GM12878 (cell line): Measurements from ENCODE around the gene NOVA2. TPM values are rescaled to one million over a fixed set of nuclear protein-coding genes. Genes with fewer than 3 reads are reported as not detected.

Experiments used
- ATAC-seq: fragments of 200-7000 bp; cut with Tn5 transposase; 3 replicates; pipeline ENCODE4 v1.9.1; 2020; ENCODE audit warnings: mild to moderate bottlenecking, moderate library complexity
- BruUV-seq: library from RNA; stranded (reverse); fragments of 400-500 nt; replicated peaks from 2 replicates; lab custom pipeline; 2021; lab: Mats Ljungman, UMichigan
- CTCF ChIA-PET: fragments of 300-600 bp; sonication (Branson Sonifier 250); formaldehyde crosslinking; extraction: SDS; loops from one replicate; lab custom pipeline; 2021; ENCODE audit warnings: inconsistent platforms; lab: Yijun Ruan, JAX
- POLR2A ChIA-PET: fragments of 350-600 bp; formaldehyde crosslinking; extraction: SDS; loops from one replicate; lab custom pipeline; 2021; ENCODE audit warnings: inconsistent platforms; lab: Charles Lee
- RAD21 ChIA-PET: fragments of 300-600 bp; sonication (Branson Sonifier 250); formaldehyde crosslinking; loops from one replicate; lab custom pipeline; 2023; ENCODE audit warnings: antibody characterized with exemption; ENCODE audit not compliant: unreplicated experiment; lab: Charles Lee
- SMC1A ChIA-PET: fragments of 300-600 bp; sonication (Branson Sonifier 250); formaldehyde crosslinking; loops from one replicate; lab custom pipeline; 2023; ENCODE audit not compliant: unreplicated experiment, uncharacterized antibody; lab: Charles Lee
- DNase-seq: peaks from one replicate; pipeline ENCODE4 v3.0.0-alpha.2; 2011; ENCODE audit warnings: low read depth, low spot score
- FAIRE-seq: peaks from 3 replicates; lab custom pipeline; 2011; peaks lifted over from hg19 to GRCh38; lab: Jason Lieb, UNC
- H2AFZ ChIP-seq: 2 replicates; pipeline ENCODE4 v1.6.0; 2011; ENCODE audit warnings: low read depth, low read length, control low read depth; ENCODE audit not compliant: control insufficient read depth
- H3K27ac ChIP-seq: 2 replicates; pipeline ENCODE4 v1.5.1; 2011; ENCODE audit warnings: control low read depth; ENCODE audit not compliant: control insufficient read depth, insufficient read depth
- H3K27me3 ChIP-seq, 2 experiments: replicated peaks in 1 of 2; 2 replicates each; pipeline versions ENCODE4 v1.6.0 to v1.6.1; 2011; ENCODE audit warnings: low read length in 1 of 2; ENCODE audit not compliant: control insufficient read depth in 2 of 2, insufficient read depth in 2 of 2
- H3K36me3 ChIP-seq, 2 experiments: 2 replicates each; pipeline ENCODE4 v1.5.1; 2011; ENCODE audit warnings: low read length in 1 of 2; ENCODE audit not compliant: control insufficient read depth in 2 of 2, insufficient read depth in 2 of 2
- H3K4me1 ChIP-seq: 2 replicates; pipeline ENCODE4 v1.6.1; 2011; ENCODE audit warnings: mild to moderate bottlenecking, low read length, moderate library complexity, mixed read lengths; ENCODE audit not compliant: control insufficient read depth, insufficient read depth
- H3K4me2 ChIP-seq: 2 replicates; pipeline ENCODE4 v1.6.0; 2011; ENCODE audit warnings: control low read depth; ENCODE audit not compliant: control insufficient read depth, insufficient read depth
- H3K4me3 ChIP-seq: fragments of 200-600 bp; sonication (generic); 2 replicates; pipeline ENCODE4 v1.5.1; 2016
- H3K79me2 ChIP-seq: 2 replicates; pipeline ENCODE4 v1.6.0; 2011; ENCODE audit warnings: low read length; ENCODE audit not compliant: control insufficient read depth, insufficient read depth
- H3K9ac ChIP-seq: 2 replicates; pipeline ENCODE4 v1.8.0; 2011; ENCODE audit warnings: low read length, control low read depth, mixed read lengths; ENCODE audit not compliant: control insufficient read depth, insufficient read depth
- H3K9me3 ChIP-seq: replicated peaks from 3 replicates; pipeline ENCODE4 v1.5.1; 2011; ENCODE audit warnings: mild to moderate bottlenecking, low read length; ENCODE audit not compliant: control insufficient read depth, insufficient read depth
- H4K20me1 ChIP-seq: 2 replicates; pipeline ENCODE4 v1.6.0; 2011; ENCODE audit not compliant: control insufficient read depth, insufficient read depth
- GATAD2B ChIP-seq: fragments of 450-650 bp; conservative IDR thresholded peaks from 2 replicates; pipeline ENCODE4 v1.6.1; 2017; ENCODE audit warnings: low read depth, mild to moderate bottlenecking, moderate library complexity
- POLR2AphosphoS5 ChIP-seq: IDR thresholded peaks from 2 replicates; pipeline ENCODE4 v1.6.1; 2011; ENCODE audit warnings: mild to moderate bottlenecking, low read length, inconsistent platforms
- RBBP5 ChIP-seq: fragments of 200-600 bp; sonication (generic); conservative IDR thresholded peaks from 2 replicates; pipeline ENCODE4 v1.6.1; 2016
- WGBS: methylation state at CpG from one replicate; pipeline ENCODE4 v1.1.6; 2016; ENCODE audit warnings: low lambda C conversion rate; ENCODE audit not compliant: insufficient replicate concordance, insufficient coverage; ENCODE audit errors: missing lambda C conversion rate; 5-methylcytosine and 5-hydroxymethylcytosine counted together
- in situ Hi-C: fragments of 300-500 bp; cut with MboI; formaldehyde crosslinking; loops from 9 replicates; pipeline ENCODE4 v1.14.3; 2018; ENCODE audit warnings: mixed read lengths
- intact Hi-C: fragments of 100-400 bp; cut with micrococcal nuclease; formaldehyde crosslinking; loops from one replicate; pipeline ENCODE4 v1.14.2; 2022; ENCODE audit not compliant: unreplicated experiment
- polyA plus RNA-seq, 11 experiments: library from polyadenylated mRNA; depleted of rRNA in 4 of 11; unstranded in 6 of 11; stranded (reverse) in 5 of 11; fragments of >200 nt; fragmentation: Nextera tagmentation in 4 of 11; fragmentation: Illumina TruSeq in 1 of 11; extraction: Ambion mirVana in 4 of 11; extraction: Trizol in 1 of 11; gene quantifications; 1 replicate in 1 of 11; 2 replicates in 10 of 11; pipeline versions ENCODE4 v1.2.1 to v1.2.3, GENCODE V29; 2011 to 2016; ENCODE audit warnings: inconsistent platforms in 2 of 11, missing spikeins in 2 of 11, low read depth in 1 of 11
- total RNA-seq, 4 experiments: library from RNA; depleted of rRNA in 3 of 4; stranded (reverse); fragments of >200 nt in 3 of 4; fragmentation: Illumina TruSeq in 1 of 4; extraction: Trizol in 1 of 4; gene quantifications; 2 replicates each; pipeline versions ENCODE4 v1.2.1 to v1.2.3, GENCODE V29; 2013 to 2021
- TF ChIP-seq, protein P1 (sequence below): fragments of 450-650 bp; IDR thresholded peaks from 2 replicates; pipeline ENCODE4 v1.6.1; 2018; ENCODE audit warnings: mild to moderate bottlenecking, low read depth, moderate library complexity; ENCODE audit not compliant: partially characterized antibody
- TF ChIP-seq, protein P2 (sequence below): fragments of 450-650 bp; IDR thresholded peaks from 2 replicates; pipeline ENCODE4 v1.6.1; 2017; ENCODE audit warnings: mild to moderate bottlenecking, low read depth, inconsistent platforms; ENCODE audit not compliant: poor library complexity, severe bottlenecking
- TF ChIP-seq, protein P3 (sequence below), 3 experiments: IDR thresholded peaks in 2 of 3; conservative IDR thresholded peaks in 1 of 3; 2 replicates each; pipeline ENCODE4 v1.5.1; 2011; ENCODE audit warnings: low read depth in 3 of 3, low read length in 3 of 3, mild to moderate bottlenecking in 3 of 3, control low read depth in 2 of 3, moderate library complexity in 2 of 3, inconsistent platforms in 1 of 3, mixed read lengths in 1 of 3; ENCODE audit not compliant: control insufficient read depth in 2 of 3, insufficient read depth in 1 of 3; ENCODE audit errors: extremely low read depth in 1 of 3

Gene NOVA2
- total and polyA plus RNA-seq, 10 of the 15 experiments (the other 5 are each of a cell fraction or from before 2014, with no cell fraction given) = under 0.01 to 0.44 (median 0.03) TPM; not detected in 4

DNA sequence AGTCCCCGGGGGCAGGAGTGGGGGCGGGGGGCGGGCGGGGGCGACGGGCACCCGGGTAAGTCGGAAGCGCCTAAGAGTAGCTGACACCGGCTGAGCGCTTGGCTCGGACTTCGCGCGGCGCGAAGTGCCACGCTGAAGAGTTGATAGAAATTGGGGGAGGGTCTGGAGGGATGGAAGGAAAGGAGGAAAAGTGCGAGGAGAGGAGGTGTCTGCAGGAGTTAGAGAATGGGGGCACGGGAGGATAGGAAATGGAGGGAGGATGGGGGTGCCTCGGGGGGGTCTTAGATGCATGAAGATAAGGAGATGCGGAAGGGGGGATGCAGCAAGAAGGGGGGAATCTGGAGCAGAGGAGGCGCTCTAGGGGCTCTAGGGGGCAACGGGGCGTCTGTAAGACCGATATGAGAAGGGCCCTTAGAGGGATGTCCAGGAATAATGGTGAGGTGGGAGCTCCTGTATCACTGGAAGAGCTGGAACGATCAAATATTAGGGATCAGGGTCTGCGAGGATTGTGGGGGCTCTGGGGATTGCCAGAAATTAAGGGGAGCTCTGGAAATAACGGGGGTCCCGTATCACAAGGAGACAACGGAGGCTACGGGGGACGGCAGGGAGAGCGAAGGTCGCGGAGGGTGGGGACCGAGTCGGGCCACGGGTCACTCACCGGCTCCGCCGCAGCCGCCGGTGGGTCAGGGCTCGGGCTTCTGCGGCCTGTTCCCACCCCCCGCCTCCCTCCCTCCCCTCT lies 71.6 kb downstream of the NOVA2 start, which contains the start of gene MYPOP:
Gene MYPOP (minus strand): TSS at position 702 of the 739 bp plus-strand sequence. CDS start 840 bp downstream, outside the sequence.
- peak within 1 kb of the TSS; percentile 98 for H3K4me3 ChIP-seq
- H3K27me3 ChIP-seq = no peaks in the 10 kb centered on the region
- WGBS = 1% methylated on average over 28 of the region's 47 CpGs
- ATAC-seq (peak; percentile 4; the same call in 1 of the 3 replicates), DNase-seq (no peak), FAIRE-seq (no peak)
- H2AFZ ChIP-seq = peak within 1 kb of the TSS; percentile 95
- H3K9ac ChIP-seq = peak within 1 kb of the TSS; percentile 73
- intact Hi-C loops = loop anchor here (5.0 kb wide), 1 partner anchor 85 kb away; the partner anchor contains the start of gene RSPH6A
- ChIA-PET RAD21 (interaction anchor here (1.1 to 2.3 kb wide), 8 partner anchors 10 to 132 kb away, joined by 3 to 26 read pairs (median 10); partner anchors contain the start of genes FOXA3, IRF2BP1, SIX5 and SYMPK), SMC1A (interaction anchor here (0.6 to 1.9 kb wide), 7 partner anchors 15 to 795 kb away, joined by 3 to 9 read pairs (median 4); partner anchors contain the start of genes CCDC61, IRF2BP1 and SYMPK), POLR2A (interaction anchor here (0.9 to 3.7 kb wide), 10 partner anchors 9 to 133 kb away, joined by 3 to 23 read pairs (median 6); partner anchors contain the start of genes CCDC61, FOXA3, IRF2BP1 and SIX5), CTCF (interaction anchor here (1.0 to 3.6 kb wide), 7 partner anchors 15 to 115 kb away, joined by 3 to 28 read pairs (median 10); partner anchors contain the start of genes FOXA3, IRF2BP1 and SYMPK)
- H3K79me2 ChIP-seq = peaks cover 8% of the 10 kb centered on the region
- H3K27ac ChIP-seq = peak within 1 kb of the TSS; percentile 60
- H3K36me3 ChIP-seq = no peaks in the 10 kb centered on the region; a peak in 2 of 4 replicates
- no peaks in the 10 kb centered on the region for H3K9me3 ChIP-seq
- H4K20me1 ChIP-seq = no peaks in the 10 kb centered on the region
- TF ChIP-seq POLR2AphosphoS5 (0 out of 2 replicates have a peak, but pooled peaks have one; percentile 28), GATAD2B (0 out of 2 replicates have a peak, but pooled peaks have one; percentile 1), RBBP5 (no peak)
- TF ChIP-seq, protein P1, sequence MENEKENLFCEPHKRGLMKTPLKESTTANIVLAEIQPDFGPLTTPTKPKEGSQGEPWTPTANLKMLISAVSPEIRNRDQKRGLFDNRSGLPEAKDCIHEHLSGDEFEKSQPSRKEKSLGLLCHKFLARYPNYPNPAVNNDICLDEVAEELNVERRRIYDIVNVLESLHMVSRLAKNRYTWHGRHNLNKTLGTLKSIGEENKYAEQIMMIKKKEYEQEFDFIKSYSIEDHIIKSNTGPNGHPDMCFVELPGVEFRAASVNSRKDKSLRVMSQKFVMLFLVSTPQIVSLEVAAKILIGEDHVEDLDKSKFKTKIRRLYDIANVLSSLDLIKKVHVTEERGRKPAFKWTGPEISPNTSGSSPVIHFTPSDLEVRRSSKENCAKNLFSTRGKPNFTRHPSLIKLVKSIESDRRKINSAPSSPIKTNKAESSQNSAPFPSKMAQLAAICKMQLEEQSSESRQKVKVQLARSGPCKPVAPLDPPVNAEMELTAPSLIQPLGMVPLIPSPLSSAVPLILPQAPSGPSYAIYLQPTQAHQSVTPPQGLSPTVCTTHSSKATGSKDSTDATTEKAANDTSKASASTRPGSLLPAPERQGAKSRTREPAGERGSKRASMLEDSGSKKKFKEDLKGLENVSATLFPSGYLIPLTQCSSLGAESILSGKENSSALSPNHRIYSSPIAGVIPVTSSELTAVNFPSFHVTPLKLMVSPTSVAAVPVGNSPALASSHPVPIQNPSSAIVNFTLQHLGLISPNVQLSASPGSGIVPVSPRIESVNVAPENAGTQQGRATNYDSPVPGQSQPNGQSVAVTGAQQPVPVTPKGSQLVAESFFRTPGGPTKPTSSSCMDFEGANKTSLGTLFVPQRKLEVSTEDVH = no peak
- TF ChIP-seq, protein P2, sequence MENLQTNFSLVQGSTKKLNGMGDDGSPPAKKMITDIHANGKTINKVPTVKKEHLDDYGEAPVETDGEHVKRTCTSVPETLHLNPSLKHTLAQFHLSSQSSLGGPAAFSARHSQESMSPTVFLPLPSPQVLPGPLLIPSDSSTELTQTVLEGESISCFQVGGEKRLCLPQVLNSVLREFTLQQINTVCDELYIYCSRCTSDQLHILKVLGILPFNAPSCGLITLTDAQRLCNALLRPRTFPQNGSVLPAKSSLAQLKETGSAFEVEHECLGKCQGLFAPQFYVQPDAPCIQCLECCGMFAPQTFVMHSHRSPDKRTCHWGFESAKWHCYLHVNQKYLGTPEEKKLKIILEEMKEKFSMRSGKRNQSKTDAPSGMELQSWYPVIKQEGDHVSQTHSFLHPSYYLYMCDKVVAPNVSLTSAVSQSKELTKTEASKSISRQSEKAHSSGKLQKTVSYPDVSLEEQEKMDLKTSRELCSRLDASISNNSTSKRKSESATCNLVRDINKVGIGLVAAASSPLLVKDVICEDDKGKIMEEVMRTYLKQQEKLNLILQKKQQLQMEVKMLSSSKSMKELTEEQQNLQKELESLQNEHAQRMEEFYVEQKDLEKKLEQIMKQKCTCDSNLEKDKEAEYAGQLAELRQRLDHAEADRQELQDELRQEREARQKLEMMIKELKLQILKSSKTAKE = no peak
- TF ChIP-seq, protein P3, sequence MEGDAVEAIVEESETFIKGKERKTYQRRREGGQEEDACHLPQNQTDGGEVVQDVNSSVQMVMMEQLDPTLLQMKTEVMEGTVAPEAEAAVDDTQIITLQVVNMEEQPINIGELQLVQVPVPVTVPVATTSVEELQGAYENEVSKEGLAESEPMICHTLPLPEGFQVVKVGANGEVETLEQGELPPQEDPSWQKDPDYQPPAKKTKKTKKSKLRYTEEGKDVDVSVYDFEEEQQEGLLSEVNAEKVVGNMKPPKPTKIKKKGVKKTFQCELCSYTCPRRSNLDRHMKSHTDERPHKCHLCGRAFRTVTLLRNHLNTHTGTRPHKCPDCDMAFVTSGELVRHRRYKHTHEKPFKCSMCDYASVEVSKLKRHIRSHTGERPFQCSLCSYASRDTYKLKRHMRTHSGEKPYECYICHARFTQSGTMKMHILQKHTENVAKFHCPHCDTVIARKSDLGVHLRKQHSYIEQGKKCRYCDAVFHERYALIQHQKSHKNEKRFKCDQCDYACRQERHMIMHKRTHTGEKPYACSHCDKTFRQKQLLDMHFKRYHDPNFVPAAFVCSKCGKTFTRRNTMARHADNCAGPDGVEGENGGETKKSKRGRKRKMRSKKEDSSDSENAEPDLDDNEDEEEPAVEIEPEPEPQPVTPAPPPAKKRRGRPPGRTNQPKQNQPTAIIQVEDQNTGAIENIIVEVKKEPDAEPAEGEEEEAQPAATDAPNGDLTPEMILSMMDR (IDR thresholded peaks at IDR 0.05 in 2 of 3, conservative IDR thresholded peaks at IDR 0.05 in 1 of 3; ENCODE audit: control insufficient read depth in 2 of 3, extremely low read depth in 1 of 3, insufficient read depth in 1 of 3, low read depth in 3 of 3, low read length in 3 of 3) = no peak
- peaks cover 10% of the 10 kb centered on the region for H3K4me1 ChIP-seq
- peak within 1 kb of the TSS; percentile 90 for H3K4me2 ChIP-seq
- no TSS peak for BruUV-seq
- in situ Hi-C loops = no loop called here
